Measurements from ENCODE around the gene SCAMP4. TPM values are rescaled to one million over a fixed set of nuclear protein-coding genes. Genes with fewer than 3 reads are reported as not detected.

Gene SCAMP4
- total and polyA plus RNA-seq, 2 of the 13 experiments (the other 11 are each of a cell fraction or from before 2014, with no cell fraction given): 10.7 to 13.7 TPM

DNA sequence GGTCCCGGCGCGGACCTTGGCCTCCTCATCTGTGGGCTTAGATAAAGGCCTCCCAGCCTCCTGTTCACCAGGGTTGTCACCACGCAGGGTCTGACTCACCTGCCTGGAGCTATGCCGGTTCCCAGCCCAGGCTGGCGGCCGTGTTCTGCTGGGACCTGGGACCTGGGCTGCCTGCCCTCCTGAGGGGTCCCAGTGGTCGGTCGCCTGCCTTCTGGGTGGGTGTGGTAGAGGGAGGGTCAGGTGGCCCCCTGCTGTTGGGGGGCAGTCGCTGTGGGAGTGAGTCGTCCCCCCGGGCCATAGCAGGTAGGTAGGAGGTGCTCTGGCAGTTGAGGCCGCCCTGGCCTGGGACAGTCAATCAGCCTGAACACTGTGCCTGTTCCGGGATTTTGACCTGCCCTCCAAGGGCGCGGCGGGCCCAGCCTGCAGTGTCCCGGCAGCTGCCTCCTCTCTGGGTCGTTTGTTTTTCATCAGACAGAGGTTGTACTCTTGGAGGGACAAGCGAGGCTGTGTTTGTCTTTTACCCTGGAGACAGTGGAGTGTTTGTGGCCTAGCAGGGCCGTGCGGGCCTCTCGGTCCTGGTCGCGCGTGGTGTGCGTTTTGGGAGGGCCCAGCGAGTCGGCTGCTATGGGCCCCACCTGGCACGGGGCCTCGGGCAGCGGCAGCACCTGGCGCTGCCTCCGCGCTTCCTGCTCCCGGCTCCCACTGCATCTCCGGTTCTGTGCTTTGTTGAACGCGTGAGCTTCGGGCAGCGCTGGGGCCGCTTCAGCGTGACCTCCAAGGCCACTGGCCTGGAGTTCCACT is 2.6 kb downstream of the SCAMP4 start (continued):
- TF ChIP-seq, protein P1, sequence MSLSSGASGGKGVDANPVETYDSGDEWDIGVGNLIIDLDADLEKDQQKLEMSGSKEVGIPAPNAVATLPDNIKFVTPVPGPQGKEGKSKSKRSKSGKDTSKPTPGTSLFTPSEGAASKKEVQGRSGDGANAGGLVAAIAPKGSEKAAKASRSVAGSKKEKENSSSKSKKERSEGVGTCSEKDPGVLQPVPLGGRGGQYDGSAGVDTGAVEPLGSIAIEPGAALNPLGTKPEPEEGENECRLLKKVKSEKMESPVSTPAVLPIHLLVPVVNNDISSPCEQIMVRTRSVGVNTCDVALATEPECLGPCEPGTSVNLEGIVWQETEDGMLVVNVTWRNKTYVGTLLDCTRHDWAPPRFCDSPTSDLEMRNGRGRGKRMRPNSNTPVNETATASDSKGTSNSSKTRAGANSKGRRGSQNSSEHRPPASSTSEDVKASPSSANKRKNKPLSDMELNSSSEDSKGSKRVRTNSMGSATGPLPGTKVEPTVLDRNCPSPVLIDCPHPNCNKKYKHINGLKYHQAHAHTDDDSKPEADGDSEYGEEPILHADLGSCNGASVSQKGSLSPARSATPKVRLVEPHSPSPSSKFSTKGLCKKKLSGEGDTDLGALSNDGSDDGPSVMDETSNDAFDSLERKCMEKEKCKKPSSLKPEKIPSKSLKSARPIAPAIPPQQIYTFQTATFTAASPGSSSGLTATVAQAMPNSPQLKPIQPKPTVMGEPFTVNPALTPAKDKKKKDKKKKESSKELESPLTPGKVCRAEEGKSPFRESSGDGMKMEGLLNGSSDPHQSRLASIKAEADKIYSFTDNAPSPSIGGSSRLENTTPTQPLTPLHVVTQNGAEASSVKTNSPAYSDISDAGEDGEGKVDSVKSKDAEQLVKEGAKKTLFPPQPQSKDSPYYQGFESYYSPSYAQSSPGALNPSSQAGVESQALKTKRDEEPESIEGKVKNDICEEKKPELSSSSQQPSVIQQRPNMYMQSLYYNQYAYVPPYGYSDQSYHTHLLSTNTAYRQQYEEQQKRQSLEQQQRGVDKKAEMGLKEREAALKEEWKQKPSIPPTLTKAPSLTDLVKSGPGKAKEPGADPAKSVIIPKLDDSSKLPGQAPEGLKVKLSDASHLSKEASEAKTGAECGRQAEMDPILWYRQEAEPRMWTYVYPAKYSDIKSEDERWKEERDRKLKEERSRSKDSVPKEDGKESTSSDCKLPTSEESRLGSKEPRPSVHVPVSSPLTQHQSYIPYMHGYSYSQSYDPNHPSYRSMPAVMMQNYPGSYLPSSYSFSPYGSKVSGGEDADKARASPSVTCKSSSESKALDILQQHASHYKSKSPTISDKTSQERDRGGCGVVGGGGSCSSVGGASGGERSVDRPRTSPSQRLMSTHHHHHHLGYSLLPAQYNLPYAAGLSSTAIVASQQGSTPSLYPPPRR (CRISPR knock-in tag; IDR thresholded peaks at IDR 0.05; ENCODE audit: borderline replicate concordance): no peak
- TF ChIP-seq KAT8 (CRISPR knock-in tag; IDR thresholded peaks at IDR 0.05) (no peak; the same call in 1 of the 2 replicates), MTF1 (CRISPR knock-in tag; IDR thresholded peaks at IDR 0.05) (no peak), HIC2 (CRISPR knock-in tag; IDR thresholded peaks at IDR 0.05; ENCODE audit: low read depth) (no peak), FOXK1 (CRISPR knock-in tag; IDR thresholded peaks at IDR 0.05; ENCODE audit: borderline replicate concordance, low read depth) (no peak), SP1 (IDR thresholded peaks at IDR 0.05) (no peak), SP1 (CRISPR knock-in tag; IDR thresholded peaks at IDR 0.05) (no peak; the same call in 1 of the 2 replicates), SUZ12 (IDR thresholded peaks at IDR 0.05; ENCODE audit: low read depth, low read length) (no peak), PPARG (CRISPR knock-in tag; conservative IDR thresholded peaks at IDR 0.05) (no peak), CBX1 (IDR thresholded peaks at IDR 0.05; ENCODE audit: low read depth) (no peak), MTA1 (CRISPR knock-in tag; IDR thresholded peaks at IDR 0.05; ENCODE audit: borderline replicate concordance) (peak; percentile 82; the same call in 1 of the 2 replicates), NR2F2 (IDR thresholded peaks at IDR 0.05; ENCODE audit: borderline replicate concordance, low read depth) (no peak), RFX3 (CRISPR knock-in tag; IDR thresholded peaks at IDR 0.05) (no peak), TBP (CRISPR knock-in tag; IDR thresholded peaks at IDR 0.05) (no peak), CAMTA2 (CRISPR knock-in tag; IDR thresholded peaks at IDR 0.05; ENCODE audit: borderline replicate concordance) (no peak), ZFP82 (CRISPR knock-in tag; IDR thresholded peaks at IDR 0.05; ENCODE audit: borderline replicate concordance) (no peak), MXD1 (CRISPR knock-in tag; IDR thresholded peaks at IDR 0.05) (no peak), ZNF460 (CRISPR knock-in tag; IDR thresholded peaks at IDR 0.05; ENCODE audit: borderline replicate concordance) (no peak), GABPA (IDR thresholded peaks at IDR 0.05; ENCODE audit: low read depth, low read length) (no peak; the same call in 1 of the 2 replicates), GABPA (CRISPR knock-in tag; IDR thresholded peaks at IDR 0.05; ENCODE audit: low read depth) (no peak; the same call in 1 of the 2 replicates), ZBTB39 (CRISPR knock-in tag; IDR thresholded peaks at IDR 0.05) (no peak)
- TF ChIP-seq, protein P2, sequence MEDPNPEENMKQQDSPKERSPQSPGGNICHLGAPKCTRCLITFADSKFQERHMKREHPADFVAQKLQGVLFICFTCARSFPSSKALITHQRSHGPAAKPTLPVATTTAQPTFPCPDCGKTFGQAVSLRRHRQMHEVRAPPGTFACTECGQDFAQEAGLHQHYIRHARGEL (CRISPR knock-in tag; IDR thresholded peaks at IDR 0.05): no peak

Data from HepG2 (cell line).